Type B pancreatic cell (in vitro differentiated cells): ENCODE measurements around the gene MAP2K3. TPM values are rescaled to one million over a fixed set of nuclear protein-coding genes. Genes with fewer than 3 reads are reported as not detected.

Source experiments
- DNase-seq: peaks from one replicate; pipeline ENCODE4 v3.0.0; 2021; ENCODE audit warnings: mixed read lengths; ENCODE audit not compliant: unreplicated experiment; ENCODE audit errors: extremely low spot score
- H3K27ac Mint-ChIP-seq: 2 replicates; pipeline ENCODE4 v1.8.0; 2021; ENCODE audit warnings: mild to moderate bottlenecking, mixed read lengths
- H3K27me3 Mint-ChIP-seq: 2 replicates; pipeline ENCODE4 v1.8.0; 2021; ENCODE audit warnings: mixed read lengths
- H3K36me3 Mint-ChIP-seq: 2 replicates; pipeline ENCODE4 v1.8.0; 2021; ENCODE audit warnings: mixed read lengths
- H3K4me1 Mint-ChIP-seq: one replicate; pipeline ENCODE4 v1.8.0; 2021; ENCODE audit warnings: mixed read lengths; ENCODE audit not compliant: unreplicated experiment
- H3K4me3 Mint-ChIP-seq: 2 replicates; pipeline ENCODE4 v1.8.0; 2021; ENCODE audit warnings: mild to moderate bottlenecking, mixed read lengths
- H3K9me3 Mint-ChIP-seq: 2 replicates; pipeline ENCODE4 v1.8.0; 2021; ENCODE audit warnings: mixed read lengths
- total RNA-seq: library from RNA; stranded (reverse); gene quantifications from 2 replicates; pipeline ENCODE4 v1.2.1, GENCODE V29; 2021; ENCODE audit warnings: low replicate concordance
- TF ChIP-seq, protein P1 (sequence below): fragments of 200-600 bp; sonication (generic); conservative IDR thresholded peaks from 2 replicates; pipeline ENCODE4 v1.5.0; 2021; ENCODE audit warnings: antibody characterized with exemption, mild to moderate bottlenecking

The MAP2K3 gene
- total RNA-seq, 1 donor from 2014 or later = 23.6 TPM

DNA sequence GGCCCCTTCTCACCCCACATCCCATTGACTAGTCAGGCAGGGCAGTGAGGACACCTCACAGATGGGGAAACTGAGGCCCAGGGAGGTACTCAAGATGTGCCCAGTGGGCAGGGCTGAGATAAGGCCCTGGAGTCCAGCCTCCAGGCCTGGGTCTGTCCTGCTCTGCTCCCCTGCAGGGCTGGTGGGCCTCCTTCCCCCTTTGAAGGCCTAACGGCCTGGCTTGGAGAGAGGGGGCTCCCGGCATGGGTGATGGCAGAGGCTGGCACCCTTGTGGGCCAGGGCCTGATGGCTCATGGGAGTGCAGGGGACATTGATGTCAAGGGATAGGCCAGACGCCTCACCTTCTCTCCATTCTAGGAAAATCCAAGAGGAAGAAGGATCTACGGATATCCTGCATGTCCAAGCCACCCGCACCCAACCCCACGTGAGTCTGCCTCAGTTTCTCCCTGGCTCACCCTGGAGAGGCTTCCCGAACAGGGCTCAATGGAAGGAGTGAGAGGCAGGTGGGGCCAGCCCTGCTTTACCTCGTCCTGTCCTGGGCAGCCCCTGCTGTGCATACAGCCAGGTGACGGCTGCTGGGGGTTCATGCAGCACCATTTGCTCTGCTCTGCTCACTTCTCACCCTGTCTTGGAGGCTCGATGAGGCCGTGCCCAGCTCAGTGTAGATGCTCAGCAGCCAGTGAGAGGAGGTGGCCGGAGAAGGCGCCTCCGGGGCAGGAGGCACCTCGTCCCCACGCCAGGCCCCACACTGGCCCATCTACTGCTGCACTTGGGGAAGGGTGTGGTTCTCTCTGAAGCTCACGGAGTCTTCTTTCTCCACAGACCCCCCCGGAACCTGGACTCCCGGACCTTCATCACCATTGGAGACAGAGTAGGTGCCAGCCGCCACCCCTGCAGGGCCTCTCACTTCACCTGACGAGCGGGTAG is 13.8 kb downstream of the MAP2K3 start:
- Mint-ChIP-seq H3K27me3 (no peaks in the 10 kb centered on the region), H3K4me1 (no peaks in the 10 kb centered on the region), H3K4me3 (no peak overlapping the region), H3K27ac (no peak overlapping the region), H3K9me3 (no peaks in the 10 kb centered on the region), H3K36me3 (peaks cover 9% of the 10 kb centered on the region)
- TF ChIP-seq, protein P1, sequence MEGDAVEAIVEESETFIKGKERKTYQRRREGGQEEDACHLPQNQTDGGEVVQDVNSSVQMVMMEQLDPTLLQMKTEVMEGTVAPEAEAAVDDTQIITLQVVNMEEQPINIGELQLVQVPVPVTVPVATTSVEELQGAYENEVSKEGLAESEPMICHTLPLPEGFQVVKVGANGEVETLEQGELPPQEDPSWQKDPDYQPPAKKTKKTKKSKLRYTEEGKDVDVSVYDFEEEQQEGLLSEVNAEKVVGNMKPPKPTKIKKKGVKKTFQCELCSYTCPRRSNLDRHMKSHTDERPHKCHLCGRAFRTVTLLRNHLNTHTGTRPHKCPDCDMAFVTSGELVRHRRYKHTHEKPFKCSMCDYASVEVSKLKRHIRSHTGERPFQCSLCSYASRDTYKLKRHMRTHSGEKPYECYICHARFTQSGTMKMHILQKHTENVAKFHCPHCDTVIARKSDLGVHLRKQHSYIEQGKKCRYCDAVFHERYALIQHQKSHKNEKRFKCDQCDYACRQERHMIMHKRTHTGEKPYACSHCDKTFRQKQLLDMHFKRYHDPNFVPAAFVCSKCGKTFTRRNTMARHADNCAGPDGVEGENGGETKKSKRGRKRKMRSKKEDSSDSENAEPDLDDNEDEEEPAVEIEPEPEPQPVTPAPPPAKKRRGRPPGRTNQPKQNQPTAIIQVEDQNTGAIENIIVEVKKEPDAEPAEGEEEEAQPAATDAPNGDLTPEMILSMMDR = no peak
- DNase-seq = no peak

DNA sequence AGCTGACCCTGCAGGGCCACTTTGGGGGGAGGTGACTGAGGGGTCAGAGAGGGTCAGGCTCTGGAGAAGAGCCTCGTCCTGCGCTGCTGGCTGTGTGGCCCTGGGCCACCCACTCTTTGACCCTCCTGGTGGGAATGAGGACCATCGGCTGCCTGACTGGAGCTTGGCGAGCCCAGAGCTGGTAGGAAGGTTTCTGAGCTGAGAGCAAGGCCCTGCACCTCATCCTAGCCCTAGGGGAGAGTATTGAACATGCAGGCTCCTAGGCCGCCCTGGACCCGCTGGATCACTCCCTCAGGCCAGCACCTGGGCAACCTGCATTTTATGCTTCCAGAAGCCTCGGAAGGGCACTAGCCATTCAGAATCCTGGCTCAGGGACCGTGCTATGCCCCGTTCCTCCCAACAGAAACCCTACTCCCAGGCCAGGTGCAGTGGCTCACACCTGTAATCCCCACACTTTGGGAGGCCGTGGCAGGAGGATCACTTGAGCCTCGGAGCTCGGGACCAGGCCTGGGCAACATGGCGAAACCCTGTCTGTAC is 14.5 kb downstream of the MAP2K3 start:
- H3K27ac Mint-ChIP-seq = no peak overlapping the region
- H3K4me1 Mint-ChIP-seq = no peaks in the 10 kb centered on the region
- H3K27me3 Mint-ChIP-seq = no peaks in the 10 kb centered on the region
- no peak overlapping the region for H3K4me3 Mint-ChIP-seq
- no peak for DNase-seq
- TF ChIP-seq, protein P1 = no peak
- no peaks in the 10 kb centered on the region for H3K9me3 Mint-ChIP-seq
- H3K36me3 Mint-ChIP-seq = peaks cover 9% of the 10 kb centered on the region

DNA sequence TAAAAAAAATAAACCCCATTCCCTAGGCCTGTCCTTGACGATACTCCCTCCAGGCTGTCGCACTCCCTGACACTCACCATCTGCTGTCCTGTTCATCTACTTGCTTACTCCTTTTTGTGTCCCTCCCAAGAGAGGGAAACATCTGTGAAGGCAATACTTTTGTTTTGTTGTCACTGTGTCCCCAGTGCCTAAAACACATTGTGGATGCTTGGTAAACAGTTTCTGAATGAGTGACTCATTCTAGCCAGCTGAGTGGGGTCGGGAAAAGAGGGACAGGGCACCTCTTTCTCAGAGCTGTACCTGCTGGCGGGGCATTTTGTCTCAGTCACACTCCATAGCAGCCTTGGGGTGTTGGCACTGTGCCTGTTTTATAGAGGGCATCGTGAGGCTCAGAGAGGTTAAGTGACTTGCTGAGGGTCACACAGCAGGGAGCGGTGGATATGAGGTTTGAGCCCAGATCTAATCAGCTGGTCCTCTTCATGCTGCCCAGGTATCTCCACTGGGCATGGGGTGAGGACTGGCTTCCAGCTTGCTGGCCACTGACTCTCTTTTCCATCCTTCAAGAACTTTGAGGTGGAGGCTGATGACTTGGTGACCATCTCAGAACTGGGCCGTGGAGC is 15.6 kb downstream of the MAP2K3 start:
- TF ChIP-seq, protein P1 = no peak
- H3K4me1 Mint-ChIP-seq = no peaks in the 10 kb centered on the region
- DNase-seq = no peak
- peaks cover 9% of the 10 kb centered on the region for H3K36me3 Mint-ChIP-seq
- no peaks in the 10 kb centered on the region for H3K27me3 Mint-ChIP-seq
- no peaks in the 10 kb centered on the region for H3K9me3 Mint-ChIP-seq
- H3K27ac Mint-ChIP-seq = no peak overlapping the region
- no peak overlapping the region for H3K4me3 Mint-ChIP-seq

DNA sequence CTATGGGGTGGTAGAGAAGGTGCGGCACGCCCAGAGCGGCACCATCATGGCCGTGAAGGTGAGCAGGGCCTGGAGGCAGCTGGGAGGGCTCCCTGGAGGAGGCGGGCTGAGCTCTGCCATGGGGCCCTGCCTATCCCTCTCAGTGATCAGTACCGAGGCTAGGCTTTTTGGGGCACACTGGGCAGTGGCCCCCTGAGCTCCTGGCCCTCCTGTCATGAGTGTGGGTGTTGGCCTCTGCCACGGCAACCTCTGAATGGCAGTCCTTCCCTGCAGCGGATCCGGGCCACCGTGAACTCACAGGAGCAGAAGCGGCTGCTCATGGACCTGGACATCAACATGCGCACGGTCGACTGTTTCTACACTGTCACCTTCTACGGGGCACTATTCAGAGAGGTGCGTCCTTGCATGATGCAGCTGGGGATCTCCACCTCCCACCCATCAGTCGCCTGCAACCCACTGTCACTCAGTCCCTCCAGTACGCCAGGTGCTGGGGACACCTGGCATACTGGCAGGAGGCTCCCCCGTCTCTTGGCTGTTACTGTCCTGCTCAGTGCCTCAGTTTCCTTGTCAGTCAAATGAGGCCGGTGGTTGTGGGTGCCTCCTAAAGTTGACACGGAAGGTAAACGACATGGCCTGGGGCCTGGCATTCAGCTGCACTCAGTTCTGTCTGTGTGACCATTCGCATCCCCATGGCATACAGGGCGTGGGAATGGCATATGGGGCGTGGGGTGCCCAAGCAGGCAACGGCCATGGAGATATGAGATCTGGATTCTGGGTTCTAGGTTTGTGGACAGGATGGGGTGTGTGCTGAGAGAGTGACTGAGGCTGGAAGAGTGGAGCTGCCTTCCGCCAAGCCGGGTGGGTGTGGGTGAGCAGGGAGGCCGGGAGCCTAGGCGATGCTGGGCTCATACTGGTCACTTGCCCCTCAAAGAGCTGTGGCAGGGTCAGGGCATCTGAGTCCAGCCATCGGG is 16.4 kb downstream of the MAP2K3 start:
- Mint-ChIP-seq H3K36me3 (peaks cover 9% of the 10 kb centered on the region), H3K27ac (no peak overlapping the region), H3K4me1 (no peaks in the 10 kb centered on the region), H3K4me3 (no peak overlapping the region), H3K27me3 (no peaks in the 10 kb centered on the region), H3K9me3 (no peaks in the 10 kb centered on the region)
- TF ChIP-seq, protein P1 = no peak
- no peak for DNase-seq
